PC-3 (cell line): Measurements from ENCODE around the gene PLIN4. TPM values are rescaled to one million over a fixed set of nuclear protein-coding genes. Genes with fewer than 3 reads are reported as not detected.

Experiments
- ATAC-seq: fragments of 200-7000 bp; cut with Tn5 transposase; 2 replicates; pipeline ENCODE4 v1.9.1; 2020; ENCODE audit warnings: mild to moderate bottlenecking, moderate library complexity
- BruUV-seq: library from RNA; stranded (reverse); fragments of 400-500 nt; replicated peaks from 2 replicates; lab custom pipeline; 2021; lab: Mats Ljungman, UMichigan
- CTCF ChIA-PET: fragments of 300-600 bp; sonication (Branson Sonifier 250); formaldehyde crosslinking; loops from one replicate; lab custom pipeline; 2022; ENCODE audit warnings: antibody characterized with exemption; lab: Charles Lee
- POLR2A ChIA-PET: fragments of 300-600 bp; sonication (Branson Sonifier 250); formaldehyde crosslinking; loops from one replicate; lab custom pipeline; 2022; ENCODE audit warnings: antibody characterized with exemption; ENCODE audit not compliant: unreplicated experiment; lab: Charles Lee
- DNase-seq: peaks from one replicate; pipeline ENCODE4 v3.0.0-alpha.2; 2015
- H2AFZ ChIP-seq: fragments of 300-600 bp; sonication (generic); 2 replicates; pipeline ENCODE4 v1.6.0; 2016; ENCODE audit warnings: antibody characterized with exemption, low read length
- H3F3A ChIP-seq: fragments of 300-600 bp; sonication (generic); one replicate; pipeline ENCODE4 v1.6.0; 2017; ENCODE audit warnings: antibody characterized with exemption, low read length, control low read depth, mild to moderate bottlenecking; ENCODE audit not compliant: unreplicated experiment
- H3K27ac ChIP-seq: fragments of 300-600 bp; sonication (generic); 2 replicates; pipeline ENCODE4 v1.5.1; 2016; ENCODE audit warnings: mild to moderate bottlenecking, low read length
- H3K27me3 ChIP-seq: fragments of 300-600 bp; sonication (generic); 2 replicates; pipeline ENCODE4 v1.6.1; 2016; ENCODE audit warnings: low read length, mixed read lengths
- H3K36me3 ChIP-seq: fragments of 300-600 bp; sonication (generic); 2 replicates; pipeline ENCODE4 v1.6.1; 2016; ENCODE audit warnings: low read depth, mixed run types, low read length, mixed read lengths
- H3K4me1 ChIP-seq: fragments of 300-600 bp; sonication (generic); 2 replicates; pipeline ENCODE4 v1.5.1; 2016; ENCODE audit warnings: low read length; ENCODE audit not compliant: insufficient read depth
- H3K4me2 ChIP-seq: fragments of 300-600 bp; sonication (generic); 2 replicates; pipeline ENCODE4 v1.6.0; 2016; ENCODE audit warnings: low read length
- H3K4me3 ChIP-seq: fragments of 300-600 bp; sonication (generic); 2 replicates; pipeline ENCODE4 v1.5.1; 2016; ENCODE audit warnings: mild to moderate bottlenecking, low read length, mixed read lengths
- H3K79me2 ChIP-seq: fragments of 300-600 bp; sonication (generic); 2 replicates; pipeline ENCODE4 v1.6.1; 2017; ENCODE audit warnings: low read length, mixed read lengths
- H3K9ac ChIP-seq: fragments of 300-600 bp; sonication (generic); 2 replicates; pipeline ENCODE4 v1.6.0; 2016; ENCODE audit warnings: mild to moderate bottlenecking, low read length
- H3K9me2 ChIP-seq: fragments of 300-600 bp; sonication (generic); replicated peaks from 2 replicates; pipeline ENCODE4 v1.6.1; 2016; ENCODE audit warnings: mixed run types, low read length, mixed read lengths
- H3K9me3 ChIP-seq: fragments of 300-600 bp; sonication (generic); 2 replicates; pipeline ENCODE4 v1.6.1; 2016; ENCODE audit warnings: low read length, mixed read lengths
- H4K20me1 ChIP-seq: fragments of 300-600 bp; sonication (generic); 2 replicates; pipeline ENCODE4 v1.6.1; 2016; ENCODE audit warnings: low read length, mixed read lengths
- CTCF ChIP-seq: fragments of 300-600 bp; sonication (generic); conservative IDR thresholded peaks from 2 replicates; pipeline ENCODE4 v1.5.1; 2017; ENCODE audit warnings: antibody characterized with exemption, low read depth, mild to moderate bottlenecking, low read length
- EZH2 ChIP-seq: fragments of 300-600 bp; sonication (generic); IDR thresholded peaks from one replicate; pipeline ENCODE4 v1.6.1; 2017; ENCODE audit warnings: antibody characterized with exemption, mild to moderate bottlenecking, low read length; ENCODE audit not compliant: unreplicated experiment
- EZH2phosphoT487 ChIP-seq: fragments of 300-600 bp; sonication (generic); IDR thresholded peaks from 2 replicates; pipeline ENCODE4 v1.6.1; 2018; ENCODE audit warnings: mild to moderate bottlenecking, antibody characterized with exemption, low read length, borderline replicate concordance
- intact Hi-C: fragments of 100-400 bp; cut with micrococcal nuclease; formaldehyde crosslinking; loops from 2 replicates; pipeline ENCODE4 v1.9.0; 2023
- total RNA-seq: library from RNA; depleted of rRNA; stranded (reverse); fragments of >200 nt; gene quantifications from 2 replicates; pipeline ENCODE4 v1.2.3, GENCODE V29; 2014

The PLIN4 gene
- total RNA-seq, 1 experiment from 2014 or later = 9.1 TPM

GRCh38 chr19:4523306-4524110 is 5.2 kb upstream of the PLIN4 start:
- no peaks in the 10 kb centered on the region for H4K20me1 ChIP-seq
- intact Hi-C loops = no loop called here
- peaks cover 16% of the 10 kb centered on the region for H3K4me1 ChIP-seq
- H3K36me3 ChIP-seq = no peaks in the 10 kb centered on the region
- H3K9me2 ChIP-seq = no peaks in the 10 kb centered on the region
- H2AFZ ChIP-seq = no peak overlapping the region
- H3K27ac ChIP-seq = no peak overlapping the region
- peak; percentile 90 for TF ChIP-seq CTCF
- no peak for TF ChIP-seq EZH2
- no peak for TF ChIP-seq EZH2phosphoT487
- no peak overlapping the region for H3K4me3 ChIP-seq
- no peak overlapping the region for H3K4me2 ChIP-seq
- H3F3A ChIP-seq = no peaks in the 10 kb centered on the region
- peak; percentile 61 for DNase-seq
- H3K27me3 ChIP-seq = no peaks in the 10 kb centered on the region
- BruUV-seq = no TSS peak
- H3K9me3 ChIP-seq = no peaks in the 10 kb centered on the region
- ChIA-PET POLR2A (no interaction called here), CTCF (interaction anchor here (0.6 to 1.0 kb wide), 4 partner anchors 12 to 113 kb away, joined by 3 to 4 read pairs (median 4); no protein-coding TSS in a partner anchor)
- H3K9ac ChIP-seq = no peak overlapping the region
- H3K79me2 ChIP-seq = no peaks in the 10 kb centered on the region
- ATAC-seq = no peak

GRCh38 chr19:4522291-4523002 is 4.2 kb upstream of the PLIN4 start:
- Histone ChIP-seq H3K9ac (no peak overlapping the region), H3K36me3 (no peaks in the 10 kb centered on the region), H3K9me2 (no peaks in the 10 kb centered on the region), H3K79me2 (no peaks in the 10 kb centered on the region), H3K27ac (no peak overlapping the region), H3K27me3 (no peaks in the 10 kb centered on the region), H3K4me1 (peaks cover 25% of the 10 kb centered on the region), H2AFZ (no peak overlapping the region), H3F3A (no peaks in the 10 kb centered on the region), H3K4me3 (no peak overlapping the region), H4K20me1 (no peaks in the 10 kb centered on the region), H3K9me3 (no peaks in the 10 kb centered on the region), H3K4me2 (no peak overlapping the region)
- no TSS peak for BruUV-seq
- CTCF ChIA-PET = interaction anchor here (0.9 to 1.0 kb wide), 3 partner anchors 13 to 114 kb away, joined by 3 to 4 read pairs (median 4); no protein-coding TSS in a partner anchor
- no peak for DNase-seq
- no peak for TF ChIP-seq CTCF
- TF ChIP-seq EZH2 = no peak
- TF ChIP-seq EZH2phosphoT487 = no peak
- POLR2A ChIA-PET = no interaction called here
- ATAC-seq = no peak
- intact Hi-C loops = no loop called here
